GM23338 (cell line): Measurements from ENCODE around the gene SLC39A8. TPM values are rescaled to one million over a fixed set of nuclear protein-coding genes. Genes with fewer than 3 reads are reported as not detected.

Source experiments
- ATAC-seq: fragments of 200-7000 bp; cut with Tn5 transposase; 3 replicates; pipeline ENCODE4 v1.9.1; 2020
- DNase-seq: peaks from one replicate; pipeline ENCODE4 v3.0.0-alpha.2; 2015; ENCODE audit warnings: low spot score
- H2AFZ ChIP-seq: fragments of 200-600 bp; sonication (generic); 2 replicates; pipeline ENCODE4 v1.8.0; 2016; ENCODE audit warnings: antibody characterized with exemption, mild to moderate bottlenecking, moderate library complexity
- H3F3A ChIP-seq: fragments of 200-600 bp; sonication (generic); replicated peaks from 2 replicates; pipeline ENCODE4 v1.8.0; 2017; ENCODE audit warnings: antibody characterized with exemption, mixed run types, low read depth
- H3K27ac ChIP-seq: fragments of 200-600 bp; sonication (generic); 2 replicates; pipeline ENCODE4 v1.6.1; 2016; ENCODE audit warnings: low read depth
- H3K27me3 ChIP-seq: fragments of 200-600 bp; sonication (generic); 2 replicates; pipeline ENCODE4 v1.8.0; 2016; ENCODE audit warnings: mild to moderate bottlenecking, mixed run types, moderate library complexity; ENCODE audit not compliant: insufficient read depth
- H3K36me3 ChIP-seq: fragments of 200-600 bp; sonication (generic); 2 replicates; pipeline ENCODE4 v1.8.0; 2016; ENCODE audit warnings: mild to moderate bottlenecking; ENCODE audit not compliant: insufficient read depth
- H3K4me1 ChIP-seq: fragments of 200-600 bp; sonication (generic); 2 replicates; pipeline ENCODE4 v1.8.0; 2016; ENCODE audit warnings: mild to moderate bottlenecking, moderate library complexity; ENCODE audit not compliant: insufficient read depth
- H3K4me2 ChIP-seq: fragments of 200-600 bp; sonication (generic); 2 replicates; pipeline ENCODE4 v1.7.1; 2017; ENCODE audit warnings: mixed run types
- H3K4me3 ChIP-seq: fragments of 200-600 bp; sonication (generic); 2 replicates; pipeline ENCODE4 v1.6.1; 2016; ENCODE audit warnings: mixed run types
- H3K79me2 ChIP-seq: fragments of 200-600 bp; sonication (generic); replicated peaks from 2 replicates; pipeline ENCODE4 v1.8.0; 2017; ENCODE audit warnings: mild to moderate bottlenecking; ENCODE audit not compliant: insufficient read depth
- H3K9me2 ChIP-seq: fragments of 200-600 bp; sonication (generic); 2 replicates; pipeline ENCODE4 v1.8.0; 2017; ENCODE audit not compliant: insufficient read depth
- H4K20me1 ChIP-seq: fragments of 200-600 bp; sonication (generic); replicated peaks from 2 replicates; pipeline ENCODE4 v1.8.0; 2017; ENCODE audit warnings: mild to moderate bottlenecking; ENCODE audit not compliant: insufficient read depth
- H3K27ac Mint-ChIP-seq: 2 replicates; pipeline ENCODE4 v1.8.0; 2020; ENCODE audit warnings: inconsistent platforms, mild to moderate bottlenecking, moderate library complexity, mixed read lengths
- H3K27me3 Mint-ChIP-seq: 3 replicates; pipeline ENCODE4 v1.8.0; 2022; ENCODE audit warnings: low read depth, mild to moderate bottlenecking, moderate library complexity, mixed read lengths, inconsistent platforms; ENCODE audit not compliant: insufficient read depth, poor library complexity
- H3K36me3 Mint-ChIP-seq: 3 replicates; pipeline ENCODE4 v1.8.0; 2021; ENCODE audit warnings: low read depth, mild to moderate bottlenecking, inconsistent platforms, moderate library complexity, mixed read lengths
- H3K4me1 Mint-ChIP-seq: 3 replicates; pipeline ENCODE4 v1.8.0; 2020; ENCODE audit warnings: mild to moderate bottlenecking, inconsistent platforms, mixed read lengths
- H3K4me3 Mint-ChIP-seq: 3 replicates; pipeline ENCODE4 v1.8.0; 2021; ENCODE audit warnings: moderate library complexity, mild to moderate bottlenecking, inconsistent platforms, mixed read lengths
- H3K9me3 Mint-ChIP-seq: 3 replicates; pipeline ENCODE4 v1.8.0; 2020; ENCODE audit warnings: moderate library complexity, mild to moderate bottlenecking, inconsistent platforms, mixed read lengths
- CREB1 ChIP-seq: fragments of 250-450 bp; sonication (Bioruptor Pico); IDR thresholded peaks from 2 replicates; pipeline ENCODE4 v1.5.0; 2020; ENCODE audit warnings: low read depth, mild to moderate bottlenecking, moderate library complexity
- EZH2 ChIP-seq: fragments of 200-600 bp; sonication (generic); IDR thresholded peaks from one replicate; pipeline ENCODE4 v1.8.0; 2017; ENCODE audit warnings: antibody characterized with exemption, mild to moderate bottlenecking, low read depth; ENCODE audit not compliant: unreplicated experiment
- EZH2phosphoT487 ChIP-seq: fragments of 200-600 bp; sonication (generic); IDR thresholded peaks from one replicate; pipeline ENCODE4 v1.8.1; 2018; ENCODE audit warnings: antibody characterized with exemption; ENCODE audit not compliant: unreplicated experiment
- JUNB ChIP-seq: IDR thresholded peaks from one replicate; pipeline ENCODE4 v1.6.1; 2016; ENCODE audit warnings: antibody characterized with exemption; ENCODE audit not compliant: unreplicated experiment
- NANOG ChIP-seq: IDR thresholded peaks from 2 replicates; pipeline ENCODE4 v1.6.1; 2016; ENCODE audit warnings: antibody characterized with exemption, borderline replicate concordance
- POLR2AphosphoS5 ChIP-seq: IDR thresholded peaks from 2 replicates; pipeline ENCODE4 v1.6.1; 2016; ENCODE audit warnings: antibody characterized with exemption, low read depth
- STAT1 ChIP-seq: IDR thresholded peaks from one replicate; pipeline ENCODE4 v1.6.1; 2016; ENCODE audit warnings: antibody characterized with exemption; ENCODE audit not compliant: unreplicated experiment
- ZNF114 ChIP-seq: fragments of 250-450 bp; sonication (Bioruptor Pico); IDR thresholded peaks from 2 replicates; pipeline ENCODE4 v1.5.0; 2020; ENCODE audit warnings: mild to moderate bottlenecking, moderate library complexity
- ZNF331 ChIP-seq: fragments of 250-450 bp; sonication (Bioruptor Pico); IDR thresholded peaks from 2 replicates; pipeline ENCODE4 v1.5.0; 2020; ENCODE audit warnings: low read depth, mild to moderate bottlenecking, moderate library complexity
- polyA plus RNA-seq: library from polyadenylated mRNA; unstranded; fragments of >200 nt; fragmentation: Nextera tagmentation; extraction: Ambion mirVana; gene quantifications from 2 replicates; pipeline ENCODE4 v1.2.1, GENCODE V29; 2016
- total RNA-seq: library from RNA; depleted of rRNA; stranded (reverse); fragments of >200 nt; shearing (Covaris generic); gene quantifications from 2 replicates; pipeline ENCODE4 v1.2.3, GENCODE V29; 2014
- TF ChIP-seq, protein P1 (sequence below): IDR thresholded peaks from one replicate; pipeline ENCODE4 v1.6.1; 2018; ENCODE audit warnings: antibody characterized with exemption; ENCODE audit not compliant: unreplicated experiment
- TF ChIP-seq, protein P2 (sequence below): IDR thresholded peaks from 2 replicates; pipeline ENCODE4 v1.6.1; 2016; ENCODE audit warnings: antibody characterized with exemption
- TF ChIP-seq, protein P3 (sequence below), 2 experiments: fragments of 200-600 bp in 1 of 2; sonication (generic) in 1 of 2; conservative IDR thresholded peaks; 2 replicates each; pipeline versions ENCODE4 v1.5.1 to v1.6.1; 2016 to 2017; ENCODE audit warnings: antibody characterized with exemption in 2 of 2, low read depth in 2 of 2, mild to moderate bottlenecking in 2 of 2, moderate library complexity in 1 of 2

SLC39A8 gene
- total and polyA plus RNA-seq, 2 experiments from 2014 or later = 20.1 to 42.5 TPM

DNA sequence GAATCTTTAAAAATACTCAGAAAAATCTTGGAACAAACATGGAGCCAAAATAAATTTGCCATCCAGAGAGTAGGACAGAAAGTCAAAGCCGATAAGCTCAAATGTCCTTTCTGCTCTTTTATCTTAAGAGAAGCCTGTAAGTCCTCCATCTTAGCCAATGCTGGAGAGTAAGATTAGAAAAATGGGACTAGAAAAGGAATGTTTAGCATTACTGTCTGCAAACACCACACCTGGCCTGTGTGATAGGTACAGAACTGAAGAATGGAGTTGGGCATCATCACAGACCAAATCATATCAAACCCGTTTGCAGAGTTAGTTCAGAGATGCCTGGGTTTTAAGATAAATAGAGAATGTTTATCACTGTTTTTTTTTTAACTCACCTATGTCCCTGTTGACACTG is 10.5 kb upstream of the SLC39A8 start:
- Histone ChIP-seq H3K79me2 (no peaks in the 10 kb centered on the region), H4K20me1 (no peaks in the 10 kb centered on the region), H3F3A (no peaks in the 10 kb centered on the region), H3K4me1 (peaks cover 7% of the 10 kb centered on the region; the same call in 1 of the 2 replicates), H3K36me3 (no peaks in the 10 kb centered on the region), H3K4me3 (no peak overlapping the region), H3K27me3 (no peaks in the 10 kb centered on the region), H3K27ac (no peak overlapping the region), H3K9me2 (no peaks in the 10 kb centered on the region; the same call in 1 of the 2 replicates), H2AFZ (no peak overlapping the region), H3K4me2 (no peak overlapping the region)
- Mint-ChIP-seq H3K27ac (no peak overlapping the region), H3K27me3 (no peaks in the 10 kb centered on the region), H3K4me3 (no peak overlapping the region), H3K9me3 (no peaks in the 10 kb centered on the region), H3K36me3 (no peaks in the 10 kb centered on the region), H3K4me1 (peaks cover 7% of the 10 kb centered on the region; the same call in 1 of the 3 replicates)
- no peak for ATAC-seq
- TF ChIP-seq NANOG = no peak
- no peak for DNase-seq

DNA sequence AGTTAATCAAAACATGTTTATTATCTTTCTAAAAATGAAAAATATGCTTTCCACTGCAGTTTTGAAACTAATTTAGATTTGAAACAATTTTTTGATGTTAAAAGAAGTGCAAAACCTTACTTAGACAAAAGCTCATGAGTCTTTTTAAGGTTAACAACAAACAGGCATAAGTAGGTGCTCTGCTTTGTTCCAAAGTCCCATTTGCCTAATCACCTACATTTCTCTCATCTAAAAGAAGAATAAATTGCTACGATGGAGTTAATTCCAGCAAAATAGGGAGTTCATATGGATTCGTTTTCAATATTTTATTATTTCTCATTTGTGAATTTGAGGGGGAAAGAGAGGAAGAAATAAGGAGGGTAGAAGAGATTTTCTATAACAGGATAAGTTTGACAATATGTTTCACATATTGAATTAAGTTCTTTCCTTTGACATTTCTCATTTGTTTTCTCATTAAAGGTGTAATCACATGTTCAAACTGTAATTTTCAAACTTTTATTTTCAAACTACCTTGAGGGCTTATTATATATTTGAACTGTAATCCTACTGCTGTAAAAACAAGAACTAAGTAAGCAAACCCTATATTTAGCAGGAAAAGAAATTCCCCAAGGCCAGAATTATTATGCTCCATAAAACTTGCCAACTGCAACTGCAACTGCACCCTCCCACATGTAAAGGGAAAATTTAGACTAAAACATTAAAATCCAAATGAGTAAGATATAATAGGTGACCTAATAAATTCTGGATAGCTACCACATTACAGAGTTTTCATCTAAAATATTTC is 9.6 kb upstream of the SLC39A8 start:
- no peaks in the 10 kb centered on the region for H4K20me1 ChIP-seq
- no peak overlapping the region for H3K4me3 Mint-ChIP-seq
- ATAC-seq (no peak), DNase-seq (no peak)
- no peaks in the 10 kb centered on the region for H3K27me3 ChIP-seq
- H3K27me3 Mint-ChIP-seq = no peaks in the 10 kb centered on the region
- H3K4me3 ChIP-seq = no peak overlapping the region
- H3K79me2 ChIP-seq = no peaks in the 10 kb centered on the region
- H3K9me3 Mint-ChIP-seq = no peaks in the 10 kb centered on the region
- no peaks in the 10 kb centered on the region for H3K36me3 Mint-ChIP-seq
- H2AFZ ChIP-seq = no peak overlapping the region
- H3K4me2 ChIP-seq = no peak overlapping the region
- H3K4me1 Mint-ChIP-seq = peaks cover 7% of the 10 kb centered on the region; the same call in 1 of the 3 replicates
- H3K27ac Mint-ChIP-seq = no peak overlapping the region
- H3K27ac ChIP-seq = no peak overlapping the region
- peaks cover 7% of the 10 kb centered on the region; the same call in 1 of the 2 replicates for H3K4me1 ChIP-seq
- H3K36me3 ChIP-seq = no peaks in the 10 kb centered on the region
- no peaks in the 10 kb centered on the region for H3K9me2 ChIP-seq
- no peaks in the 10 kb centered on the region for H3F3A ChIP-seq
- TF ChIP-seq, protein P1, sequence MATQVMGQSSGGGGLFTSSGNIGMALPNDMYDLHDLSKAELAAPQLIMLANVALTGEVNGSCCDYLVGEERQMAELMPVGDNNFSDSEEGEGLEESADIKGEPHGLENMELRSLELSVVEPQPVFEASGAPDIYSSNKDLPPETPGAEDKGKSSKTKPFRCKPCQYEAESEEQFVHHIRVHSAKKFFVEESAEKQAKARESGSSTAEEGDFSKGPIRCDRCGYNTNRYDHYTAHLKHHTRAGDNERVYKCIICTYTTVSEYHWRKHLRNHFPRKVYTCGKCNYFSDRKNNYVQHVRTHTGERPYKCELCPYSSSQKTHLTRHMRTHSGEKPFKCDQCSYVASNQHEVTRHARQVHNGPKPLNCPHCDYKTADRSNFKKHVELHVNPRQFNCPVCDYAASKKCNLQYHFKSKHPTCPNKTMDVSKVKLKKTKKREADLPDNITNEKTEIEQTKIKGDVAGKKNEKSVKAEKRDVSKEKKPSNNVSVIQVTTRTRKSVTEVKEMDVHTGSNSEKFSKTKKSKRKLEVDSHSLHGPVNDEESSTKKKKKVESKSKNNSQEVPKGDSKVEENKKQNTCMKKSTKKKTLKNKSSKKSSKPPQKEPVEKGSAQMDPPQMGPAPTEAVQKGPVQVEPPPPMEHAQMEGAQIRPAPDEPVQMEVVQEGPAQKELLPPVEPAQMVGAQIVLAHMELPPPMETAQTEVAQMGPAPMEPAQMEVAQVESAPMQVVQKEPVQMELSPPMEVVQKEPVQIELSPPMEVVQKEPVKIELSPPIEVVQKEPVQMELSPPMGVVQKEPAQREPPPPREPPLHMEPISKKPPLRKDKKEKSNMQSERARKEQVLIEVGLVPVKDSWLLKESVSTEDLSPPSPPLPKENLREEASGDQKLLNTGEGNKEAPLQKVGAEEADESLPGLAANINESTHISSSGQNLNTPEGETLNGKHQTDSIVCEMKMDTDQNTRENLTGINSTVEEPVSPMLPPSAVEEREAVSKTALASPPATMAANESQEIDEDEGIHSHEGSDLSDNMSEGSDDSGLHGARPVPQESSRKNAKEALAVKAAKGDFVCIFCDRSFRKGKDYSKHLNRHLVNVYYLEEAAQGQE = no peak
- TF ChIP-seq EZH2 (no peak), POLR2AphosphoS5 (no peak), ZNF331 (CRISPR knock-in tag) (no peak), EZH2phosphoT487 (no peak), JUNB (no peak), STAT1 (no peak), NANOG (no peak), ZNF114 (CRISPR knock-in tag) (no peak), CREB1 (no peak)
- TF ChIP-seq, protein P2, sequence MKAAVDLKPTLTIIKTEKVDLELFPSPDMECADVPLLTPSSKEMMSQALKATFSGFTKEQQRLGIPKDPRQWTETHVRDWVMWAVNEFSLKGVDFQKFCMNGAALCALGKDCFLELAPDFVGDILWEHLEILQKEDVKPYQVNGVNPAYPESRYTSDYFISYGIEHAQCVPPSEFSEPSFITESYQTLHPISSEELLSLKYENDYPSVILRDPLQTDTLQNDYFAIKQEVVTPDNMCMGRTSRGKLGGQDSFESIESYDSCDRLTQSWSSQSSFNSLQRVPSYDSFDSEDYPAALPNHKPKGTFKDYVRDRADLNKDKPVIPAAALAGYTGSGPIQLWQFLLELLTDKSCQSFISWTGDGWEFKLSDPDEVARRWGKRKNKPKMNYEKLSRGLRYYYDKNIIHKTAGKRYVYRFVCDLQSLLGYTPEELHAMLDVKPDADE = no peak
- TF ChIP-seq, protein P3, sequence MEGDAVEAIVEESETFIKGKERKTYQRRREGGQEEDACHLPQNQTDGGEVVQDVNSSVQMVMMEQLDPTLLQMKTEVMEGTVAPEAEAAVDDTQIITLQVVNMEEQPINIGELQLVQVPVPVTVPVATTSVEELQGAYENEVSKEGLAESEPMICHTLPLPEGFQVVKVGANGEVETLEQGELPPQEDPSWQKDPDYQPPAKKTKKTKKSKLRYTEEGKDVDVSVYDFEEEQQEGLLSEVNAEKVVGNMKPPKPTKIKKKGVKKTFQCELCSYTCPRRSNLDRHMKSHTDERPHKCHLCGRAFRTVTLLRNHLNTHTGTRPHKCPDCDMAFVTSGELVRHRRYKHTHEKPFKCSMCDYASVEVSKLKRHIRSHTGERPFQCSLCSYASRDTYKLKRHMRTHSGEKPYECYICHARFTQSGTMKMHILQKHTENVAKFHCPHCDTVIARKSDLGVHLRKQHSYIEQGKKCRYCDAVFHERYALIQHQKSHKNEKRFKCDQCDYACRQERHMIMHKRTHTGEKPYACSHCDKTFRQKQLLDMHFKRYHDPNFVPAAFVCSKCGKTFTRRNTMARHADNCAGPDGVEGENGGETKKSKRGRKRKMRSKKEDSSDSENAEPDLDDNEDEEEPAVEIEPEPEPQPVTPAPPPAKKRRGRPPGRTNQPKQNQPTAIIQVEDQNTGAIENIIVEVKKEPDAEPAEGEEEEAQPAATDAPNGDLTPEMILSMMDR (conservative IDR thresholded peaks at IDR 0.05; ENCODE audit: low read depth in 2 of 2) = no peak
